ENCODE results near the gene LAPTM5.

- no peak for TF ChIP-seq CTCF (conservative IDR thresholded peaks at IDR 0.05; ENCODE audit: low read depth, low read length)
- no peak for TF ChIP-seq EZH2 (IDR thresholded peaks at IDR 0.05; ENCODE audit: low read length, unreplicated experiment)
Observed at GRCh38 chr1:30726236-30726635, 31.3 kb downstream of the LAPTM5 start.

All from PC-3 (cell line).